A549 (cell line): ENCODE measurements around the gene PHC2.

ENCODE experiments used
- EP300 ChIP-seq, 2 experiments: fragments of >200 bp; sonication (Bioruptor Twin); formaldehyde crosslinking; IDR thresholded peaks; 2 replicates in 1 of 2; 3 replicates in 1 of 2; pipeline ENCODE4 v1.6.1; 2016 to 2017
- FOSL2 ChIP-seq, 2 experiments: fragments of 450-650 bp in 1 of 2; fragments of >200 bp in 1 of 2; sonication (Bioruptor Twin) in 1 of 2; formaldehyde crosslinking; IDR thresholded peaks; 2 replicates each; pipeline versions ENCODE4 v1.5.0 to v1.6.1; 2016 to 2020; ENCODE audit warnings: mild to moderate bottlenecking in 1 of 2, moderate library complexity in 1 of 2
- MAFK ChIP-seq: fragments of 450-650 bp; IDR thresholded peaks from 2 replicates; pipeline ENCODE4 v1.6.1; 2014; ENCODE audit not compliant: partially characterized antibody
- MYC ChIP-seq: IDR thresholded peaks from 2 replicates; pipeline ENCODE4 v1.6.1; 2012; ENCODE audit warnings: mild to moderate bottlenecking, inconsistent platforms, low read length, improper control_type of control experiment, borderline replicate concordance
- NR3C1 ChIP-seq: fragments of >200 bp; sonication (Bioruptor Twin); formaldehyde crosslinking; IDR thresholded peaks from 3 replicates; pipeline ENCODE4 v1.6.1; 2017
- POLR2A ChIP-seq: IDR thresholded peaks from 2 replicates; pipeline ENCODE4 v1.6.1; 2012; ENCODE audit warnings: mild to moderate bottlenecking, low read length
- POLR2AphosphoS2 ChIP-seq: conservative IDR thresholded peaks from 2 replicates; pipeline ENCODE4 v1.6.1; 2012; ENCODE audit warnings: low read length, improper control_type of control experiment, inconsistent platforms
- RARB ChIP-seq: fragments of 250-450 bp; sonication (Bioruptor Pico); IDR thresholded peaks from 2 replicates; pipeline ENCODE4 v1.8.0; 2021; ENCODE audit warnings: mild to moderate bottlenecking, moderate library complexity
- TF ChIP-seq, protein P1 (sequence below): fragments of >200 bp; sonication (Bioruptor Twin); formaldehyde crosslinking; IDR thresholded peaks from 3 replicates; pipeline ENCODE4 v1.5.1; 2016

- no peak for TF ChIP-seq MAFK
- no peak for TF ChIP-seq NR3C1
- no peak for TF ChIP-seq RARB (CRISPR knock-in tag)
- TF ChIP-seq FOSL2 (IDR thresholded peaks at IDR 0.05): no peak
- no peak for TF ChIP-seq FOSL2 (CRISPR knock-in tag; IDR thresholded peaks at IDR 0.05)
- TF ChIP-seq POLR2AphosphoS2: no peak
- TF ChIP-seq MYC: no peak
- no peak for TF ChIP-seq POLR2A
- TF ChIP-seq, protein P1, sequence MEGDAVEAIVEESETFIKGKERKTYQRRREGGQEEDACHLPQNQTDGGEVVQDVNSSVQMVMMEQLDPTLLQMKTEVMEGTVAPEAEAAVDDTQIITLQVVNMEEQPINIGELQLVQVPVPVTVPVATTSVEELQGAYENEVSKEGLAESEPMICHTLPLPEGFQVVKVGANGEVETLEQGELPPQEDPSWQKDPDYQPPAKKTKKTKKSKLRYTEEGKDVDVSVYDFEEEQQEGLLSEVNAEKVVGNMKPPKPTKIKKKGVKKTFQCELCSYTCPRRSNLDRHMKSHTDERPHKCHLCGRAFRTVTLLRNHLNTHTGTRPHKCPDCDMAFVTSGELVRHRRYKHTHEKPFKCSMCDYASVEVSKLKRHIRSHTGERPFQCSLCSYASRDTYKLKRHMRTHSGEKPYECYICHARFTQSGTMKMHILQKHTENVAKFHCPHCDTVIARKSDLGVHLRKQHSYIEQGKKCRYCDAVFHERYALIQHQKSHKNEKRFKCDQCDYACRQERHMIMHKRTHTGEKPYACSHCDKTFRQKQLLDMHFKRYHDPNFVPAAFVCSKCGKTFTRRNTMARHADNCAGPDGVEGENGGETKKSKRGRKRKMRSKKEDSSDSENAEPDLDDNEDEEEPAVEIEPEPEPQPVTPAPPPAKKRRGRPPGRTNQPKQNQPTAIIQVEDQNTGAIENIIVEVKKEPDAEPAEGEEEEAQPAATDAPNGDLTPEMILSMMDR: no peak
- no peak for TF ChIP-seq EP300 (IDR thresholded peaks at IDR 0.05)
Observed at GRCh38 chr1:33370301-33370700, 60.6 kb downstream of the PHC2 start.
